GM19328 (cell line): ENCODE data around the gene DFFB.
"Not testable (repeated sequence)": the region's sequence is repeated elsewhere in the genome, so short reads cannot be mapped to it uniquely, and the experiment has no call there.

Source experiments
- ATAC-seq: cut with Tn5 transposase; IDR thresholded peaks from one replicate; pipeline ENCODE4 v1.9.1; 2021; ENCODE audit warnings: mild to moderate bottlenecking, moderate library complexity; ENCODE audit not compliant: unreplicated experiment

Gene DFFB

GRCh38 chr1:3907031-3907534 lies 49.8 kb downstream of the DFFB start:
- ATAC-seq = no peak

DNA sequence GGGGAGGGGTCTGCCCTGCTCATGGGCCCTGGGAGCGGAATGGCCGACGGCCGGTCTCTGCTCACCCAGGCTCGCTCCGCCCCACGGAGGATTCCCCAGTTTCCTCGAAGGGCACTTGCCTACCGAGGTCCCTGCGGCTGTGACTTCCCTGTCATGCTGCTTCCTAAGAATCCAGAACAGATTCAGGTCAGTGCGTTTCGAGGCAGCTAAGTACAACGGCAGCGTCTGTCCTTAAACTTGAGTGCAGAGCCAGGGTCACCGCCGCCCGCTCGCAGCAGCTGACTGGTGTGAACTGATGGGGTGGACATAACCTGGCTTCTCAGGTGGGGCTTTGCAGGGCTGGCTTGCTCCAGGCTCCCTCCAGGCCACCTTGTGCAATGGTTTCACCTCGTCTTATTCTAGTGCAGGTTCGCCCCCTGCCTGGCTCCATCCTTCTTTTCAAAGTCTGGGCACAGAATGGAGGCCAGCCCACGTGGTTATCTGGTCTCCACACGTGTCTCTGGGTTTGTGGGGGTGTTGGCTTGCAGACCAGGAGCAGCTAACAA lies 50.4 kb downstream of the DFFB start:
- no peak for ATAC-seq

GRCh38 chr1:3908886-3909517 lies 51.7 kb downstream of the DFFB start:
- no peak for ATAC-seq

GRCh38 chr1:3909615-3910014 lies 52.3 kb downstream of the DFFB start:
- no peak for ATAC-seq

DNA sequence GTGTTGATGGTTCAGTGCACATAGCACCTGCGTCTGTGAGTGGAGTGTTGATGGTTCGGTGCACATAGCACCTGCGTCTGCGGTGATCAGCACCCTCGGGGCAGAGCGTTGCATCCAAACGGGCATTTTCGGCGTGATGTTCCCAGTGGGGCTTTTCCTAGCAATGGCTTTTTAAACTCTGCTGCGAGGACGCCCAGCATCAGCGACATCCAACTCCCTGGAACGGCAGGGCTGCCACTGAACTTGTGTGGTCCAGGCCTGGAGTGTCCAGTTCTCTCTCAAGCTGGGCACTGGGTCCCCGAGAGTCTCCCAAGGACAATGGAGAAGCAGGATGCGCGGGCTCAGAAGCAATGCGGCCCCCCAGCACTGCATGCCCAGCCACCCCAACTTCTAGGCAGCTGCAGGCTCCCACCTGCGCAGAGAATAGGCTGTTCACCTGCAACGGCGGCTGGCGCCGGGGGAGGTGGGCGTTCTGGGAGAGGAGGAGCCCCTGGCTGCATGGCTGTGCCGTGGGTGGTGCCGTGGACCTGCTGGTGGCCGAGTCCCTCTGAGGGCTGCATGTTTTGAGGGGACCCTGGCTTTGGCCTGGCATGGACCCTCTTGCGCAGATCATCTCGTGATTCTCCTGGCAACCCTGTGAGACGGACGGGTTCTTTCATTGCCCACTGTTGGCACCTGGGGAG lies 52.9 kb downstream of the DFFB start:
- ATAC-seq = no peak

- ATAC-seq = no peak
Observed at GRCh38 chr1:3910857-3911845, 53.9 kb downstream of the DFFB start.

DNA sequence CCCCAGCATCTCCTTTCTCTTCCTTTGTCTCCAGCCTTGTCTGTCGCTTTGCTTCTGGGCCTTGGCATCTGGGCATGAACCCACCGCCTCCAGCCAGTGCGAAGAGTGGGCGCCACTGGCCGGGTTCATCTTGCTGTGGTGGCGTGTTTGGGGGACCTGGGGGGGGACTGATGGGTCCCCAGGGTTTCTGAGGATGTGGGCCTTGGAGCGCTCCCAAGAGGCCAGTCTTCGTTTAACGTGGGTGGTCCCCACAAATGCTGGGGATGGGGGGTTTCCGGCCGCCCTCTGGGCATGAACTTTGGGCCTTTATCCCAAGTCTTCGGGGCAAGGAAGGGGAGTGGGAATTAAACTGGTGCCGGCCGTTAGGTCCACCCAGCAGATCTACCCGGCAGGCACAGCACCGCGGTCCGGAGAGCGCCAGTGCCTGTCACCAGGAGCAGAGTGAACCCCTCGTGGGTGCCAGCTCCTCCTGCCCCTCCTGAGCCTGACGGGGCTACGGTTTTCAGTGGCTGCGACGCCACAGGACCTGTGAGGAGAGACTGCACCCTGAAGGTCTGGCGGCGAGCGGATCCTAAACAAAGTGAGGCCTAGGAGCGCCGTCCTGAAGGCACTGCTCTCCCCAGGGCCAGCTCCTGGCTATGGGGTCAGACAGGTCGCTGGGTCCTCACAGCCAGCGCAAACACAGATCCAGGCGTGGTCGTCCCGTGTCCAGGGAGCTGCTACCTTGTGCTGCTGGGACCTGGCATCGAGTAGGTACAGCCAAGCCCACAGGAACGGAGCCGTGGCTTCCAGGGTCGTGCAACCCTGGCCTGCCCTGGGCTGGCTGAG lies 54.9 kb downstream of the DFFB start:
- ATAC-seq = no peak

- no peak for ATAC-seq
Observed at GRCh38 chr1:3912809-3913685, 55.8 kb downstream of the DFFB start.

GRCh38 chr1:3914331-3914851 lies 57.1 kb downstream of the DFFB start:
- no peak for ATAC-seq

- ATAC-seq = no peak
Observed at GRCh38 chr1:3914911-3915310, 57.6 kb downstream of the DFFB start.

- ATAC-seq = no peak
Observed at GRCh38 chr1:3915551-3916121, 58.4 kb downstream of the DFFB start.

DNA sequence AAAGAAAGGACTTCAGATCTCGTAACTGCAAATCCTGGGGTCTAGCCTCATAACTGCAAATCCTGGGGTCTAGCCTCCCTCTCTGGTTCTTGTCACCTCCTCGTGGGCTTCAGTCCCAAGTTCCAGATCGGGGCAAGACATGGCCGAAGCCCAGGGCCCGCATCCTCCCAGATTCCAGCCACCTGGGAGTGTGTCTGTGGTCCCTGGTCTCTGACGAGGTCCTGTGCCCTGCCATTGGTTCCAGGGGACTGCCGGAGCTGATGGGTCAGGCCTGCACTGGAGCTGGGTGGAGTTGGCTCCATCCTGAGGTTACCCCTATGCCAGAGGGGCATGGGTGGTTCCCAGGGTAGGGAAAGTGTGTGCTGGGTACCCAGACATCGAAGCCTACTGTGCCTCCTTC lies 60.5 kb downstream of the DFFB start:
- ATAC-seq = no peak

DNA sequence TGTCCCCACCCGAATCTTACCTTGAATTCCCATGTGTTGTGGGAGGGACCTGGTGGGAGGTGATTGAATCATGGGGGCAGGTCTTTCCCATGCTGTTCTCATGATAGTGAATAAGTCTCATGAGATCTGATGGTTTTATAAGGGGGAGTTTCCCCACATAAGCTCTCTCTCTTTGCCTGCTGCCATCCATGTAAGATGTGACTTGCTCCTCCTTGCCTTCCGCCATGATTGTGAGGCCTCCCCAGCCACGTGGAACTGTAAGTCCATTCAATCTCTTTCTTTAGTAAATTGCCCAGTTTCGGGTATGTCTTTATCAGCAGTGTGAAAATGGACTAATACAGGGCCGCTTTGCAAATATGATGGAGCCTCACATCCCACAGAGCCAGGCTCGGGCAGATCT lies 61.1 kb downstream of the DFFB start:
- not testable (repeated sequence) for ATAC-seq

DNA sequence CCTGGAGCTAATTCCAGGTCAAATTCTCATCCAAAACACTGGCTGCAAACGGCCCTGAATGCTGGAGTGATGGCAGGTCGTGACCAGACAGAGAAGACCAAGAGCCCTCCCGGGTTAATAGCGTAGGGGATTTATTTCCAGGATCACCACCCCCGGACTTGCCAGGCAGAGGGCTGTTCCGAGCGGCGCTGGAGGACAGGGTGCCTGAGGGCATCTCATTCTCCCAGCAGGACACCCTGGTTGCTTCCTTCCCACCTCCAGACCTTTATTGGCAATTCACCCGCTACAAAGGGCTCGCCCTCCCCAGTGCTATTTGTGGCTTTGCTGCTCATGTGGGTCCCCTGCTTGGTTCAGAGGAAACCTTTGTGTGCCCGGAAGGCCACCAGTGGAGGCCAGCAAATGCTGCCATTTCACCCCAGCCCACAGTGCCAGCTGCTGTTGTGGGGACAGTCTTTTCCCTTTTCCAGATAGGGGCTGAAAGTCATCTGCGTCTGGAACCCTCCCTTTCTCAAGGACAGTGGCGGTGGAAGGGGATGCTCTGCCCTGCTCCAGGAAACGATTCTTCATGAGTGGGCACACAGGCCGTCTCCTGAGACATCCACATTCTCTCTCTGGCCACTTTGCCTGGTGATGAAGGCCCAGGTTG lies 61.8 kb downstream of the DFFB start:
- ATAC-seq = no peak

DNA sequence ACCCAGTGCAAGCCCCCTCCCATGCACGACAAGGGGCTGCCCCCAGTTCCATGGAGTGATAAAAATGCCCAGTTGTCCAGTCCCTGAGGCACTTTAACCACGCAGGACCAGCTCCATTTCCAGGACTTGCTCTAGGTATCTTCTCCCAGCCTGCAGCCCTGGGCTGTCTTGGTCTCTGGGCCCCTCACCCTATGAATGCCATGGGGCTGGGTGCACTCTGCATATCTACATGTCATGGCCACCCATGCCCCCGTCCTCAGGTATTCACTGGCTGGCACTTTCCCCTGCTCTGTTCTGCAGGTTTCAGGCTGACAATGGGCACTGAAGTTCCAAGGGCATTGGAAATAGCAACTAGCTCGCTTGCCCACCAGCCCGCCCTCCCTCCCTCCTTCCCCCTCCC lies 62.4 kb downstream of the DFFB start:
- no peak for ATAC-seq

DNA sequence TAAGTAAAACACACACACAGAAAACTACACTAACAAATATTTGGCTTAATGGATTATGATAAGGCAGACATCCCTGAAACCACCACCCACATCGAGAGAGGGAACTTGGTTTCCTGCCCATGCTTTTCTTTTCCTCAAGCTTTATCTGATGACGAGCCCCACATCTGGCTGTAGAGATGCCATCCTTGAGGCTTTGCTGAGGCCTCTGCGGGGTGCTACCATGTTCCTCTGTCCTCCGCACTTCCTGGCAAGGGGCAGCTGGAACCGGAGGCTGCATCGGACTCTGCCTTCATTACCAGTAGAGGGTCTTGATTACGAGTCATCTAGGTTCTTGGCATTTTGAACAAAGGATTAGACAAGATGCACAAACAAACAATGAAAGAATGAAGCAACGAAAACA lies 64.5 kb downstream of the DFFB start:
- ATAC-seq = no peak

- no peak for ATAC-seq
Observed at GRCh38 chr1:3922201-3922725, 65.0 kb downstream of the DFFB start.

DNA sequence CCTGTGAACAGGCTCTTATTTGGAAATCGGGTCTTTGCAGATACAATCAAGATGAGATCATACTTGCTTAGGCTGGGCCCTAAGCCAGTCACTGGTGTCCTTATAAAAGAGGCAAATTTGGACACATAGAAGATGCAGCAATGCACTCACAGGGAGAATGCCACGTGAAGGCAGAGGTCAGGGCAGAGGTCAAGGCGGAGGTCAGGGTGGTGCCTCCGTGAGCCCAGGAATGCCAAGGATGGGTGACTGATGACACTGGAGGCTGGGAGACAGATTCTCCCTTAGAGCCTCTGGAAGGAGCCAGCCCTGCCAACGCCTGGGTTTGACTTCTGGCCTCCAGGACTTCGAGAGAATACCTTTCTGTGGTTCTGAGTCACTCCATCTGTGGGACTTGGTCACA lies 65.6 kb downstream of the DFFB start:
- no peak for ATAC-seq
